GM19395 (cell line): ENCODE data around the gene FAM72C.
"Not testable (repeated sequence)": the region's sequence is repeated elsewhere in the genome, so short reads cannot be mapped to it uniquely, and the experiment has no call there.

Source experiments
- ATAC-seq: cut with Tn5 transposase; IDR thresholded peaks from one replicate; pipeline ENCODE4 v1.9.1; 2021; ENCODE audit warnings: mild to moderate bottlenecking, moderate library complexity; ENCODE audit not compliant: unreplicated experiment

The FAM72C gene

GRCh38 chr1:143913705-143914104, 58.1 kb downstream of the FAM72C start:
- ATAC-seq, result not testable (repeated sequence)
